PC-3 (cell line): ENCODE results near the gene UNC93B1. TPM values are rescaled to one million over a fixed set of nuclear protein-coding genes. Genes with fewer than 3 reads are reported as not detected.

ENCODE experiments used
- ATAC-seq: fragments of 200-7000 bp; cut with Tn5 transposase; 2 replicates; pipeline ENCODE4 v1.9.1; 2020; ENCODE audit warnings: mild to moderate bottlenecking, moderate library complexity
- BruUV-seq: library from RNA; stranded (reverse); fragments of 400-500 nt; replicated peaks from 2 replicates; lab custom pipeline; 2021; lab: Mats Ljungman, UMichigan
- CTCF ChIA-PET: fragments of 300-600 bp; sonication (Branson Sonifier 250); formaldehyde crosslinking; loops from one replicate; lab custom pipeline; 2022; ENCODE audit warnings: antibody characterized with exemption; lab: Charles Lee
- POLR2A ChIA-PET: fragments of 300-600 bp; sonication (Branson Sonifier 250); formaldehyde crosslinking; loops from one replicate; lab custom pipeline; 2022; ENCODE audit warnings: antibody characterized with exemption; ENCODE audit not compliant: unreplicated experiment; lab: Charles Lee
- DNase-seq: peaks from one replicate; pipeline ENCODE4 v3.0.0-alpha.2; 2015
- H2AFZ ChIP-seq: fragments of 300-600 bp; sonication (generic); 2 replicates; pipeline ENCODE4 v1.6.0; 2016; ENCODE audit warnings: antibody characterized with exemption, low read length
- H3F3A ChIP-seq: fragments of 300-600 bp; sonication (generic); one replicate; pipeline ENCODE4 v1.6.0; 2017; ENCODE audit warnings: antibody characterized with exemption, low read length, control low read depth, mild to moderate bottlenecking; ENCODE audit not compliant: unreplicated experiment
- H3K27ac ChIP-seq: fragments of 300-600 bp; sonication (generic); 2 replicates; pipeline ENCODE4 v1.5.1; 2016; ENCODE audit warnings: mild to moderate bottlenecking, low read length
- H3K27me3 ChIP-seq: fragments of 300-600 bp; sonication (generic); 2 replicates; pipeline ENCODE4 v1.6.1; 2016; ENCODE audit warnings: low read length, mixed read lengths
- H3K36me3 ChIP-seq: fragments of 300-600 bp; sonication (generic); 2 replicates; pipeline ENCODE4 v1.6.1; 2016; ENCODE audit warnings: low read depth, mixed run types, low read length, mixed read lengths
- H3K4me1 ChIP-seq: fragments of 300-600 bp; sonication (generic); 2 replicates; pipeline ENCODE4 v1.5.1; 2016; ENCODE audit warnings: low read length; ENCODE audit not compliant: insufficient read depth
- H3K4me2 ChIP-seq: fragments of 300-600 bp; sonication (generic); 2 replicates; pipeline ENCODE4 v1.6.0; 2016; ENCODE audit warnings: low read length
- H3K4me3 ChIP-seq: fragments of 300-600 bp; sonication (generic); 2 replicates; pipeline ENCODE4 v1.5.1; 2016; ENCODE audit warnings: mild to moderate bottlenecking, low read length, mixed read lengths
- H3K79me2 ChIP-seq: fragments of 300-600 bp; sonication (generic); 2 replicates; pipeline ENCODE4 v1.6.1; 2017; ENCODE audit warnings: low read length, mixed read lengths
- H3K9ac ChIP-seq: fragments of 300-600 bp; sonication (generic); 2 replicates; pipeline ENCODE4 v1.6.0; 2016; ENCODE audit warnings: mild to moderate bottlenecking, low read length
- H3K9me2 ChIP-seq: fragments of 300-600 bp; sonication (generic); replicated peaks from 2 replicates; pipeline ENCODE4 v1.6.1; 2016; ENCODE audit warnings: mixed run types, low read length, mixed read lengths
- H3K9me3 ChIP-seq: fragments of 300-600 bp; sonication (generic); 2 replicates; pipeline ENCODE4 v1.6.1; 2016; ENCODE audit warnings: low read length, mixed read lengths
- H4K20me1 ChIP-seq: fragments of 300-600 bp; sonication (generic); 2 replicates; pipeline ENCODE4 v1.6.1; 2016; ENCODE audit warnings: low read length, mixed read lengths
- EZH2 ChIP-seq: fragments of 300-600 bp; sonication (generic); IDR thresholded peaks from one replicate; pipeline ENCODE4 v1.6.1; 2017; ENCODE audit warnings: antibody characterized with exemption, mild to moderate bottlenecking, low read length; ENCODE audit not compliant: unreplicated experiment
- EZH2phosphoT487 ChIP-seq: fragments of 300-600 bp; sonication (generic); IDR thresholded peaks from 2 replicates; pipeline ENCODE4 v1.6.1; 2018; ENCODE audit warnings: mild to moderate bottlenecking, antibody characterized with exemption, low read length, borderline replicate concordance
- intact Hi-C: fragments of 100-400 bp; cut with micrococcal nuclease; formaldehyde crosslinking; loops from 2 replicates; pipeline ENCODE4 v1.9.0; 2023
- total RNA-seq: library from RNA; depleted of rRNA; stranded (reverse); fragments of >200 nt; gene quantifications from 2 replicates; pipeline ENCODE4 v1.2.3, GENCODE V29; 2014
- TF ChIP-seq, protein P1 (sequence below): fragments of 300-600 bp; sonication (generic); conservative IDR thresholded peaks from 2 replicates; pipeline ENCODE4 v1.5.1; 2017; ENCODE audit warnings: antibody characterized with exemption, low read depth, mild to moderate bottlenecking, low read length

The UNC93B1 gene
- total RNA-seq, 1 experiment from 2014 or later, result 66.8 TPM

GRCh38 chr11:68036141-68036716, 32.3 kb upstream of the UNC93B1 start:
- intact Hi-C loops, result loop anchor here (5.0 kb wide), 1 partner anchor 86 kb away; the partner anchor contains the start of gene CHKA
- no peak overlapping the region for H3K4me2 ChIP-seq
- ATAC-seq, result no peak
- no peak overlapping the region for H3K27ac ChIP-seq
- no peaks in the 10 kb centered on the region for H3K9me3 ChIP-seq
- no peak overlapping the region for H3K4me3 ChIP-seq
- H2AFZ ChIP-seq, result no peak overlapping the region
- no peak overlapping the region for H3K9ac ChIP-seq
- ChIA-PET POLR2A (no interaction called here), CTCF (no interaction called here)
- H3K79me2 ChIP-seq, result peaks cover 56% of the 10 kb centered on the region
- peaks cover 39% of the 10 kb centered on the region for H3K4me1 ChIP-seq
- H3K27me3 ChIP-seq, result no peaks in the 10 kb centered on the region
- no TSS peak for BruUV-seq
- H3K9me2 ChIP-seq, result no peaks in the 10 kb centered on the region
- TF ChIP-seq EZH2phosphoT487 (no peak), EZH2 (no peak)
- TF ChIP-seq, protein P1, sequence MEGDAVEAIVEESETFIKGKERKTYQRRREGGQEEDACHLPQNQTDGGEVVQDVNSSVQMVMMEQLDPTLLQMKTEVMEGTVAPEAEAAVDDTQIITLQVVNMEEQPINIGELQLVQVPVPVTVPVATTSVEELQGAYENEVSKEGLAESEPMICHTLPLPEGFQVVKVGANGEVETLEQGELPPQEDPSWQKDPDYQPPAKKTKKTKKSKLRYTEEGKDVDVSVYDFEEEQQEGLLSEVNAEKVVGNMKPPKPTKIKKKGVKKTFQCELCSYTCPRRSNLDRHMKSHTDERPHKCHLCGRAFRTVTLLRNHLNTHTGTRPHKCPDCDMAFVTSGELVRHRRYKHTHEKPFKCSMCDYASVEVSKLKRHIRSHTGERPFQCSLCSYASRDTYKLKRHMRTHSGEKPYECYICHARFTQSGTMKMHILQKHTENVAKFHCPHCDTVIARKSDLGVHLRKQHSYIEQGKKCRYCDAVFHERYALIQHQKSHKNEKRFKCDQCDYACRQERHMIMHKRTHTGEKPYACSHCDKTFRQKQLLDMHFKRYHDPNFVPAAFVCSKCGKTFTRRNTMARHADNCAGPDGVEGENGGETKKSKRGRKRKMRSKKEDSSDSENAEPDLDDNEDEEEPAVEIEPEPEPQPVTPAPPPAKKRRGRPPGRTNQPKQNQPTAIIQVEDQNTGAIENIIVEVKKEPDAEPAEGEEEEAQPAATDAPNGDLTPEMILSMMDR, result no peak
- no peaks in the 10 kb centered on the region for H3F3A ChIP-seq
- H4K20me1 ChIP-seq, result no peaks in the 10 kb centered on the region
- H3K36me3 ChIP-seq, result peaks cover 11% of the 10 kb centered on the region
- DNase-seq, result no peak

DNA sequence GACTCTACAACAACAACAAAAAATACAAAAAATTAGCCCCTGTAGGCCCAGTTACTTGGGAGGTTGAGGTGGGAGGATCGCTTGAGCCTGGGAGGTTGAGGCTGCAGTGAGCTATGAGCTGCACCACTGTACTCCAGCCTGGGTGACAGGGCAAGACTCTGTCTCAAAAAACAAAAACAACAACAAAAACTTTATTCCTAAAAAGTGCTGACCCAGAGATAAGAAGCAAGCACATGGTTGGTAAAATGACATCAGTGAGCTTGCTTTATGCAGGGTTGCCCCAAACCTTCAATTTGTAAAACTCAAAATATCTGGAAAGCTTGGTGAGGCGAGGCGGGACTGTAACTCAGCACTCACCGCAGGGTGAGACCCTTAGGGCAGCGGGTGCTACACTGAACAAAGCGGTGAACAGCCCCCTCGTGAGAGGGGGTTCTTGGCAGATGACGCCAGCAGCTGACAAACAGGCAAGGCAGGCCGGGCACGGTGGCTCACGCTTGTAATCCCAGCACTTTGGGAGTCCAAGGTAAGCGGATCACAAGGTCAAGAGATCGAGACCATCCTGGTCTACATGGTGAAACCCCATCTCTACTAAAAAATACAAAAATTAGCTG, 31.5 kb upstream of the UNC93B1 start:
- Histone ChIP-seq H4K20me1 (no peaks in the 10 kb centered on the region), H3K27ac (no peak overlapping the region), H3K4me2 (no peak overlapping the region), H3K36me3 (peaks cover 11% of the 10 kb centered on the region), H3K9me2 (no peaks in the 10 kb centered on the region), H3K4me1 (peaks cover 35% of the 10 kb centered on the region), H3K27me3 (no peaks in the 10 kb centered on the region), H3K9ac (no peak overlapping the region), H3K4me3 (no peak overlapping the region), H2AFZ (no peak overlapping the region), H3K9me3 (no peaks in the 10 kb centered on the region), H3K79me2 (peaks cover 54% of the 10 kb centered on the region), H3F3A (no peaks in the 10 kb centered on the region)
- DNase-seq (no peak), ATAC-seq (no peak)
- TF ChIP-seq, protein P1, result no peak
- TF ChIP-seq EZH2 (no peak), EZH2phosphoT487 (no peak)
- no TSS peak for BruUV-seq
- ChIA-PET CTCF (no interaction called here), POLR2A (no interaction called here)
- intact Hi-C loops, result loop anchor here (5.0 kb wide), 1 partner anchor 87 kb away; the partner anchor contains the start of gene CHKA

- Histone ChIP-seq H3K27ac (no peak overlapping the region), H3K9me2 (no peaks in the 10 kb centered on the region), H4K20me1 (no peaks in the 10 kb centered on the region), H3K9me3 (no peaks in the 10 kb centered on the region), H3K4me3 (no peak overlapping the region), H3K27me3 (no peaks in the 10 kb centered on the region), H3K9ac (no peak overlapping the region), H3K36me3 (peaks cover 11% of the 10 kb centered on the region), H3F3A (peaks cover 8% of the 10 kb centered on the region), H3K79me2 (peaks cover 48% of the 10 kb centered on the region), H2AFZ (no peak overlapping the region), H3K4me2 (no peak overlapping the region), H3K4me1 (peaks cover 35% of the 10 kb centered on the region)
- BruUV-seq, result no TSS peak
- ATAC-seq, result no peak
- POLR2A ChIA-PET, result no interaction called here
- intact Hi-C loops, result no loop called here
- TF ChIP-seq EZH2, result no peak
- no peak for TF ChIP-seq EZH2phosphoT487
- TF ChIP-seq, protein P1, result no peak
- no peak for DNase-seq
- CTCF ChIA-PET, result no interaction called here
Observed at GRCh38 chr11:68033708-68034045, 29.8 kb upstream of the UNC93B1 start.
